GM19351 (cell line): ENCODE results near the gene FREM2.

Experiments
- ATAC-seq: cut with Tn5 transposase; IDR thresholded peaks from one replicate; pipeline ENCODE4 v1.9.1; 2021; ENCODE audit warnings: mild to moderate bottlenecking, moderate library complexity; ENCODE audit not compliant: unreplicated experiment

The FREM2 gene

DNA sequence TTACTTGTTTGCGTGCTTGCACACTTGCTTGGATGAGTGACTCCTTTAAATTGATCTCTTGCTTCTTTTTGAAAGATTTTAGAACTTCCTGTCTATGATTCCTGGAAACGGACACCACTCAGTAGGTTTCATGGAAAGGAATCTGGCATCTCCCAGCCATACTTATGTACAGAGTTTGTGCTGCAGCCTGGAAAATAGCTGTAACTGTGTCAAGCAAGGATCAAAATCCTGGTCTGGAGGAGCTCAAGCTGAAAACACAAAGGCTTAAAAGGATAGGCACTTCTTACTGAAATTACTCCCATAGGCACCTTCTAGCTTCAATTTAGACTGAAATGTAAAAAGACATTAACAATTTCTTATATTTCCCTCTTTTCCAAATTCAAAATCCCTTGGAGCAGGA is 1.4 kb upstream of the FREM2 start:
- no peak for ATAC-seq

DNA sequence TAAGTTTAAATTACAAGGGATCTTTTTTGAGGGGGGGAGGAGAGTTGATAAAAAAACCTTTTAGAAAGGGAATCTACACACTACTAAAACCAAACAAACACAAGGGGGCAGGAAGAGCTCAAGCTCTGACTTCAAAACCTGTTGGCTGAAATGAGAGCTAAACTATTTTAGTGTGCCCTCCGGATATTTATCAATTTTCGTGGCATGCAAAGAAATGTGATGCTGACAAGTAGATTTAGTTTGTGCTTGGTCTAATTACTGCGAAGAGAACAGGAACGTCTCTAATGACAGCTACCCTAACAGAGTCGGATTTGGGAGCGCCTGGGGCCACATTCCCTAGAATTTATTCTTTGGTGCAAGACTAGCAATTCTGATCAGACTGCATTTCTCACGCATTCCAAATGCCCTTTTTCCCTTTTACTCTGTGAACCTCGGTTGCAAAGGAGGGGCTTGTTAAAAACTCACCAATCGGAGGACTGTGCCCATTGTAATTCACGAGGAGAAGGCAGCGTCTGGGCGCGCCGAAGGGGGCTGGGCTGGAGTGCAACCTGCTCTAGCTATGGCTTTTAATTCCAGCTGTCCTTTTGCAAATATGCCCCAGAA is 802 bp upstream of the FREM2 start:
- no peak for ATAC-seq

DNA sequence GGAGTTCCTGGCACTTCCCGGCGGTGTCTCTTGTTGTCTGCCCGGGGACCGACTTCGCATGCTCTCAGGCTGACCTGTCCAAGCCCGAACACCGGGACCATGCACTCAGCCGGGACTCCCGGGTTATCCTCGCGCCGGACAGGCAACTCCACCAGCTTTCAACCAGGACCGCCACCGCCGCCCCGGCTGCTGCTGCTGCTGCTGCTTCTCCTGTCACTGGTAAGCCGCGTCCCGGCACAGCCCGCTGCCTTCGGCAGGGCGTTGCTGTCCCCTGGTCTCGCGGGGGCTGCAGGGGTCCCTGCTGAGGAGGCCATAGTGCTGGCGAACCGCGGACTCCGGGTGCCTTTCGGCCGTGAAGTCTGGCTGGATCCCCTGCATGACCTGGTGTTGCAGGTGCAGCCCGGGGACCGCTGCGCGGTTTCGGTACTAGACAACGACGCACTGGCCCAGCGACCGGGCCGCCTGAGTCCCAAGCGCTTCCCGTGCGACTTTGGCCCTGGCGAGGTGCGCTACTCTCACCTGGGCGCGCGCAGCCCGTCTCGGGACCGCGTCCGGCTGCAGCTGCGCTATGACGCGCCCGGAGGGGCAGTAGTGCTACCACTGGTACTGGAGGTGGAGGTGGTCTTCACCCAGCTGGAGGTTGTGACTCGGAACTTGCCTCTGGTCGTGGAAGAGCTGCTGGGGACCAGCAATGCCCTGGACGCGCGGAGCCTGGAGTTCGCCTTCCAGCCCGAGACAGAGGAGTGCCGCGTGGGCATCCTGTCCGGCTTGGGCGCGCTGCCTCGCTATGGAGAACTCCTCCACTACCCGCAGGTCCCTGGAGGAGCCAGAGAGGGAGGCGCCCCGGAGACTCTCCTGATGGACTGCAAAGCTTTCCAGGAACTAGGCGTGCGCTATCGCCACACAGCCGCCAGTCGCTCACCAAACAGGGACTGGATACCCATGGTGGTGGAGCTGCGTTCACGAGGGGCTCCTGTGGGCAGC is 661 bp downstream of the FREM2 start:
- ATAC-seq = peak; percentile 17

DNA sequence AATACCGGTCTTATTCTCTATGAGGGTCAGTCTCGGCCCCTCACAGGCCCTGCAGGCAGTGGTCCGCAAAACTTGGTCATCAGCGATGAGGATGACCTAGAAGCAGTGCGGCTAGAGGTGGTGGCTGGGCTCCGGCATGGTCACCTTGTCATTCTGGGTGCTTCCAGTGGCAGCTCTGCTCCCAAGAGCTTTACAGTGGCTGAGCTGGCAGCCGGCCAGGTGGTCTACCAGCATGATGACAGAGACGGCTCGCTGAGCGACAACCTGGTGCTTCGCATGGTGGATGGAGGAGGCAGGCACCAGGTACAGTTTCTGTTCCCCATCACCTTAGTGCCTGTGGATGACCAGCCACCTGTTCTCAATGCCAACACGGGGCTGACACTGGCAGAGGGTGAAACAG is 1.8 kb downstream of the FREM2 start:
- ATAC-seq = no peak

DNA sequence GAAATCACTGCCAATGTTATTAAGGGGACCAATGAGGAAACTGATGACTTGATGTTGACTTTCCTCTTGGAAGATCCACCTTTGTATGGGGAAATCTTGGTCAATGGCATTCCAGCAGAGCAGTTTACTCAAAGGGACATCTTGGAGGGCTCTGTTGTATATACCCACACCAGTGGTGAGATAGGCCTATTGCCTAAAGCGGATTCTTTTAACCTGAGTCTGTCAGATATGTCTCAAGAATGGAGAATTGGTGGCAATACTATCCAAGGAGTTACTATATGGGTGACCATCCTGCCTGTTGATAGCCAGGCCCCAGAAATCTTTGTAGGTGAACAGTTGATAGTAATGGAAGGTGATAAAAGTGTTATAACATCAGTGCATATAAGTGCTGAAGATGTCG is 3.4 kb downstream of the FREM2 start:
- no peak for ATAC-seq

DNA sequence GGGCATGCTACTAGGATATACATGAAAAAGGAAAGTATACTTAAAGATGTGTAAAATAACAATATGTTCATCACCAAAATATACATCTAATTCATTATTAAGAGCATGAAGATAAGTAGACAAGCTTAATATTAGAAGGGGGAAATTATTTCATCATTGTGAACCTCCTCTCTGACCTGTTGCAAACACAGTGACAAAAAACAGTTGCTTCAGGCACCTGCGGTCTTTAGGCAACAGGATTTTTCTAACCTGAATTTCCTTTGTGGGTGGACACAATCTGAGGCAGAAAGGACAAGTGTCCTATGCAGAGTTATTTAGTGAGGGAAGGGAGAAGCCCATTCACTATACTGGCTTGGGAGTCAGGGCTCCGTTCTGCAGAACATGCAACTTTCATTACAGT is 6.3 kb downstream of the FREM2 start:
- no peak for ATAC-seq

DNA sequence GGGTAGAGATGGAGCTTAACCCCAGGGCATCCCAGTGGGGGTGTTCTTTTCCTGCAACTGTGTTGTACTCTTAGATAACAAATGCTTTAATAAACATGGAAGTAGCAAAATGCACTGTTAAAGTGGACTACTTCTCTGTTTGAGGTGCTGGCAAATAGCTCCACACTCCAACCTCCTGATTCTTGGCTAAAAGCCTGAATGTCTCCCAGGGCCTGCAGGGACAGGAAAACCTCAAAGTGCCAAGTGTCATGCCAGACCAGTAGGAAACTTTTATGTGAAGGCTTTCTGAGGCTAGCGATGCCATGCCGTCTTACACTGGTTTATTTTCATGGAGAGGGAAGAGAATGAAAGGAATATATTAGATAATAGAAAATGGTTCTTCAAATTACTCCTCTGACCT is 6.8 kb downstream of the FREM2 start:
- ATAC-seq = no peak

DNA sequence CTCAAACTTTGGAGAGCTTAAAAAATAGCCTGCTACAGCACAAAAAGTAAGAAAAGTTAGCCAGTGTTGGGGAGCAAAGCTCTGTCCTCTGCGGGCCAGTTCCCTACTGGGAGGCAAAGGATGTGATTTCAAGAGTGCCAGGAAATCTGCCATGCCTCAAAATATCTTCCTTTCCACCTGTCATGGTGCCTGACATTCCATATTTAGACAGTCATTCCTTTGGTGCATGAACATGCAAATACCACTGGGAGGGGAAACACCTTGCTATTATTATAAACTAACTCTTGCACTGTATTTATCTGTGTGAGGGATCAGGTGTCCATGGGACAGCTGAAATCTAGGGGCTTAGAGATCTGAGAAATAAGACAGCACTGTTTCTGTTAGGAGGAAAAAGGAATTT is 10.3 kb downstream of the FREM2 start:
- ATAC-seq = no peak

DNA sequence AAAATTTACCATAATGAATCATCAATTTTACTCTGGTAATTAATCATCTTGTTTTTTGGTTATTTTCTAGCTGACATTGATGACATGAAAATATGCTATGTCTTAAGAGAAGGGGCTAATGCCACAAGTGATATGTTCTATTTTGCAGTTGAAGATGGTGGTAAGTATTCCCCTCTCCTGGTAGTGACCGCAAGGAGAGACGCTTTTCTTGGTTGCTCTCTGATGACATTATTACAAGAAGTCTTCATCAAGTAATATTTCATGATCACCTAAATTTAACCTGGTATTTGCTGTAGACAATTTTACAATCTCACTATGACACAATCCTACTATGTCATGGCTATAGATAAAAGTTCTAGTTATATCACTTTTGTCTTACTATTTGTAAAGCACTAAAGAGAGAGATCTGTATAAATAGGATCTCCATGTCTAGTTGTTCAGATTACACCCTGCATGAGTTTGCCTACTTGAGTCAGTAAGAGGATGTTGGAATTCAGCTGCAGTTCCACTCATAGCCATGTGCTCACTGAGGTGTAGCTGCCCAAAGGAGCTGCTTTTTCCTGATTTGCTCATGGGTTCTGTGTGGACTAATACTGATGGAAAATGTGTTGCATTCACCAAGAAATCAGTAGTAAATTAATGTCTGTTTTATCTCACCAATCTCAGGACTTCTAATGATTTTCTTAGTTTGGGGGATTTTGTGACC is 10.9 kb downstream of the FREM2 start:
- no peak for ATAC-seq

DNA sequence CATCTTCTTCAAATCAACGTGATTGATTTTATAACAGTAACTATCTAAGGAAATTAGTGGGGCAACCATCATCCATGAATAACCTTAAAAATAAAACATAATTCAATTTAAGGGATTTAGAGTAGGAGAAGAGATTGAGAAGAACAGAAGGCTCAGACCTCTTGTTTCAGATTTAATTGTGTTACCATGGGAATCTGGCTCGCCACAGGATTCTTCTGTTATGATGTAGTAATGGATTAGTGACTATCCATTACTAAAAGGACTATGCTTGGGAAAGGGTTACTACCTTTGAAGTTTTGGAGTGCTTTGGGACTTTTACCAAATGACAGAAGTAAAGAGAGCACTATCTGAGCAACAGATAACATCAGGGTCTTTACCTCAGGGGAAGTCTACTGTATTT is 13.2 kb downstream of the FREM2 start:
- no peak for ATAC-seq

DNA sequence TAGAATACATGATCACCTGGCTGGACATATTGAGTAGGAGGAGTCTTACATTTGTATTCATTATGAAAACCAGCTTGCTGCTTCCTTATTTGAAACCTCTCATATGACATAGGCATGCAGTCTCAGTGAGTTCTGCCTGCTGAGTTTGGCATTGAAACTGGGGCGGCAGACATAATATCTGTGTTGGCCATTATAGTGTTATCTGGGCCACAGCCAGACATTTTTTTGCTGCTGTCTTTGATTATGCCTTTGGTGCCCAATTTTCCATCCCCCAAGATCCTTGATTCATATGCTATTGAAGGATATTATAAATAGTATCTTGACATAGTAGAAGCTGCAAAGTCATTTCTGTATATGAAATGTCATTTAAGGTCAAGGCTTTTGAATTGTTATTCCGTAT is 15.8 kb downstream of the FREM2 start:
- ATAC-seq = no peak

DNA sequence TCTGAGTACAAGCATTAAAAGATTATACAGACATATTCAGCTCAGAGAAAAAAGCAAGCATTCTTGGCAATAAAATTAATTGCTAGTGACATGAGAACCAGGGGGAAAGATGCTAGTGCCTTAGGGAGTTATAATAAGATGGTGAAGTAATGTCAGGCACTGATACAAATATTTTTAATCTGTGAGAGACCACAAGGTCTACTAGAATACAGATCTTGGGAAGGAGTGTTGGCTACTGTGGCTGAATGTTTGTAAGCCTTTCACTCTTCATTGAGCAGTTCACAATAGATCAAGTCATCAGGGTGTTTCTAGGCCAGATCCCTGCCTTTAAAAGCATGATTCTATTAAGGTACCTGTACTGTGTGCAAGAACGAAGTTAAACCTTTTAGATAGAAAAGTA is 16.4 kb downstream of the FREM2 start:
- ATAC-seq = no peak

DNA sequence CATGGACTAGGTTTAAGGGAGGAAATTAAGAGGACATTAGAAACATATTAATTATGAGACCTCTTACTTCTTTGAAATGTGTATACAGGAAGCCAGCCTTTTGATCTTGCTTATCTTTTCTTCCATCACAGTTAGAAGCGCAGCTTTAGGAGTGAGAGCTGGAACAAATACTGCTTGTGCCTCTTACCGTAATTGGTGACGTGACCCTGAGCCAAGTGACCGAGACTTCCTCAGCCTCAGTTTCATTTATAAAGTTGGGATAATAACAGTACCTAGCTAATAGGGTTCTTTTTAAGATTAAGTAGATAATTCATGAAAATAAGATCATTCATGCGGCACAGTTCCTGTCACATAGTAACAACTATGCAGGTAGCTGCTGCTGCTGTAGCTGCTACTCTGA is 18.5 kb downstream of the FREM2 start:
- ATAC-seq = no peak

DNA sequence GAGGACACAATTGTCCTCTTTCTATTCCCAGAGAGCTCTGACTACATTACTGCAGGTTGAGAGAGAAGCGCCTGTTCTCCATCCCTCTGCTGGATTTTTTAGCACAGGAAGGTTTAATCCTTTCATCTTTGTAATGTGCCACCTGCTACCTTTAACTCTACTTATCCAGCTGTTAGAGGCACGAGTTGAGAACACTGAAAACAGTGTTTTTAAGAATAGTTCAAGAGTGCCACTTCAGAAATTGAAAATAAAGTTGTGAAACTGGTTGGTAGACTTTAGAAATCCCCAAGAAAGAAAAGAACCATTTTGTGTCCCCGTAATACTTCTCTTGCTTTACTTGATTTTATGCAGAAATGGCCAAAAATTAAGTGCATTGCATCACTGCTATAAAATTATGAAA is 20.6 kb downstream of the FREM2 start:
- ATAC-seq = no peak

DNA sequence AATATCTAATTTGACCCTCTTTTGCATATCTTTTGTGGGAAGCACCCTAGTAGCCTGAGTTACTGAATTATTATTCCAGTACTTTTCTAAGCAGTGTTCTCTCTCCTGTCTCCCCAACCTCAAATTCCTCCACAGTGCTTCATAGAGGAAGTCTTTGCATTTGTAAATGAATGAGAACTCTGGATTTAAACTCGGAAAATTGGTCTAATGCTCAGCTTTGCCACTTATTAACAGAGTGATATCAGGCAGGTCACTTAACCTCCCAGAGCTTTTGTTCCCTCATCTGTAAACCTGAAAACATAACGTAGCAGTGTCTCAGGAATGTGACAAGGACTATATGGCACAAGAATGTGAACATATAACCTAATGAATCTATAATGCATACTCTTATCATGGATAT is 26.2 kb downstream of the FREM2 start:
- no peak for ATAC-seq

DNA sequence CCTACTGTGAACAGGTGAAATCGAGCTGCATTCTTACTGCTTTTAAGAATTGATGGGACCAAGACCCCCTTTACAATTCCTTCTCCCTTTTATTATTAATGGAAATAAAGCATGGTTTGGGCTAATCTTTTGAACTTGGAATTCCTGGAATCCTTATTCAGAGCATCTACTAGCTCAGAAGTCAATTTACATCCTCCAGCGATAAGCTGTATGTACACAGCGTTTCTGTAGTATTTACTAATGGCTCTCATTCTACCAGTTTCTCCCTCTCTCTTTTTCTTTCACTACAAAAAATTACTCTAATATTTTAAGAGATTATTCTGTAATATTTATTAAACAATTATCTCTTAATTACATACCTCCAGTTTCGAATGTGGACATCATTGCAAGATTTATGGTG is 31.5 kb downstream of the FREM2 start:
- ATAC-seq = no peak

DNA sequence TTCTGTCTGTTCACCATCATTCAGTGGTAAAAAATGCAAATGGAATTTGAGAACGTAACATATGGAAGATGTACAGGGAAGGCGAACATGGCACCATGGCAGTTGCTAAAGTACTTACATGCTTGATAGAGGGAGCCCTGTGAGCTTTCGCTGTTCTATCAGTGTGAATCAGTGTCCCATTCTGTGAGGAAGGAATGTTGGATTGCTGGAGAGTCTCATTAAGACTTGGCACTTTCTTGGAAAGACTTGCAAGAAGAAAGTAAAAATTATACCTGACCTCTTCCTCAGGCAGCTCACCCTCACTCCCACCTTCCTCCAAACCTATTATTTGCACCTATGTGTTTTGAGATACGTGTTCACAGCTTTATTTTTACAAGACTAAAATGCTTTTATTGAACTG is 43.5 kb downstream of the FREM2 start:
- no peak for ATAC-seq

DNA sequence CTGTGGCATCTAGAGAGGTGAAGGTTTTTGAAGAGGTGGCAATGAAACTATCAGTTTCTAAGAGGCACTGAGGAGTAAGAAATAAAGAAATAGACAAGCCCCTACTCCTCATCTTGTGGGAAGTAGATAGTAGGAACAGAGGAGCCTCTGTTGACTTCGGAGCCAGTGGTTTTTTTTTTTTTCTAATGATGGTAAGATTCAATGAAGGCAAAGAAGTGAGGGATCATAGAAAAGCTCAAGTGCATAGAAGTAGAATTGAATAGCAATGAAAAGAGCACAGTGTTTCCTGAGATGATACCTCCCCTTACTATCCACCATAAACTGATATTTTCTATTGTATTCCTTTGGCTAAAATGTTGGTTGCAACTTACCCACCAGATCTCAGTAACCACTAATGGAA is 46.3 kb downstream of the FREM2 start:
- no peak for ATAC-seq

DNA sequence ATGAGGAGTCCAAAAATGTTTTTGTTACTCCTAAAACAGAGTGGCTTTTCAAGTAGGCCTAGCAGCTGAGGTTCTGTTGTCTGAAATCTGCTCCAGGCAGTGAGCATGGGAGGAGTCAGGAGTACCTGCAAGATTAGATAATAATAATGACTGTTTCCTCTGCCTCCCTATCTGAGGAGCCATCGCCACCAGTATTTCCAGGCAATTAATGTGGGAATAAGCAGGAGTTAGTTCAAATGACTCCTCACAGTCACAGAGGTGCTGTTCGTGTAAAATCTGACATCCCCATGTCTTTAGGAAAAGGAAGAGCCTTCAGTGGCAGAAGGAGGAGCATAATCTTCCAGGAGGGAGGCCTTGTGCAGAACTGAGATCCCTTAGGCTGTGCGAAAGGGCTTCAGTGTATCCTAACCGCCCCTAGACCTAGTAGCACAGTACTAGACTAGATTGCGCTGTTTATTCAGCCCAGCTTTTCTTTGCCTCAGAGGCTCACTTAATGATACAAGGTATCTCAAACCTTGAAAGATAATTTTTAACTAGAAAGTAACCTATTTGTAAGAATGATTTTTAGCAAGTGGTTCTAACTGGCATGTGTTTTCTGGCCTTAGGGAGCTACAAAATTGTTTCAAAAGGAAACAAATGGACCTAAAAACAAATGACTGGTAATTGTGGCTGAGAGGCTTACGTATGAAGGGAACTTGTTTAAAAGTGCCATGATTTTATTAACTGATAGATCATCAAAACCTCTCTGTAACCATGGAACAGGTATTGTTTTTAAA is 49.0 kb downstream of the FREM2 start:
- ATAC-seq = no peak

DNA sequence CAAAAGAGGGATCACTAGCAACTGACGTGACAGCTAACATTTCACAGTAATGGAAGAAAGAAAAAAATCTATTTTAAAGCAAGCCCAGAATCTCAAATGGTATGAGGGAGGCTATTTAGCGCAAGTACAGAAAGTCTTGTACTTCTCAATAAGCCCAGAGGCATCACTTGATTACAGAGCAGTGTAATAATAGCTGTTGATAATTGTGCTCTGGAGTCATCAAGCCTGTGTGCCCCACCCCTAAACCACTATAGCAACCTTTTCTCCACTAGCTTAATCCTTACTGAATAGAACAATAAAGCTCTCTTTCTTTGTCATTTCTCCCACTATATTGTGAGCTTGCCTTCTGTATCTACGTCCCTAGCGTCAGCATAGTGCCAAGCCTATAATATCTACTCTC is 56.6 kb downstream of the FREM2 start:
- no peak for ATAC-seq

DNA sequence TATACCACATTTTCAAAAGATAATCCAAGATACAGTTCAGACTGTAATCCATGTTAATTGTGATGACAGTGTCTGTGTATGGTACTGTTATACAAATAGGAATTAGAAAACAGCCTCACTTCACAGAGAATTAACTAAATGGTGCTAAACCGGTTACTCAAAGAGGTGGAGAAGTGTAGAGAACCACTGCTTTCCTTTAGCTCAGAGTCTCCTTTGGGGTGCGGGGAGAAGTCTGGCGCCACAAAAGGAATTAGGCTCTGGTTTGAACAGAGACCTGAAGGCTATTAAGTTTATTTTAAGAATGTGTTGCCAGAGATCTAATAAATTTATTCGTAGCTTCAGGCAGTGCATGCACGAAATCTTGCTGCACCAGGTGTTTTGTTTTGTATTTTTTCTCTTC is 65.8 kb downstream of the FREM2 start:
- ATAC-seq = no peak
